Peyer's patch (tissue), 4 donors: ENCODE data around the gene DIP2A.

ENCODE experiments used
- CTCF ChIP-seq, 6 experiments: fragments of 450-650 bp in 4 of 6; fragments of 200-600 bp in 2 of 6; sonication (generic) in 1 of 6; IDR thresholded peaks; one replicate each; pipeline ENCODE4 v1.5.1; 2017 to 2019; ENCODE audit warnings: antibody characterized with exemption in 6 of 6, mild to moderate bottlenecking in 3 of 6, moderate library complexity in 1 of 6
- POLR2A ChIP-seq, 2 donors: fragments of 450-650 bp; IDR thresholded peaks; one replicate each; pipeline ENCODE4 v1.5.1; 2017; ENCODE audit warnings: antibody characterized with exemption in 2 of 2, mild to moderate bottlenecking in 2 of 2, moderate library complexity in 2 of 2

GRCh38 chr21:46597031-46597430, 138.3 kb downstream of the DIP2A start:
- TF ChIP-seq CTCF (IDR thresholded peaks at IDR 0.05), result no peak
- TF ChIP-seq POLR2A (IDR thresholded peaks at IDR 0.05), result no peak
